Gastroesophageal sphincter (tissue), 3 donors: ENCODE measurements around the gene IMP3.

Source experiments
- CTCF ChIP-seq, 4 experiments: fragments of 200-600 bp in 2 of 4; fragments of 450-650 bp in 2 of 4; sonication (generic) in 1 of 4; IDR thresholded peaks; one replicate each; pipeline ENCODE4 v1.5.1; 2017 to 2019; ENCODE audit warnings: antibody characterized with exemption in 4 of 4, mild to moderate bottlenecking in 2 of 4, moderate library complexity in 2 of 4
- EP300 ChIP-seq: sonication (generic); formaldehyde crosslinking; IDR thresholded peaks from one replicate; pipeline ENCODE4 v1.6.1; 2017; ENCODE audit warnings: antibody characterized with exemption, mild to moderate bottlenecking
- POLR2AphosphoS5 ChIP-seq: sonication (generic); formaldehyde crosslinking; IDR thresholded peaks from one replicate; pipeline ENCODE4 v1.6.1; 2017; ENCODE audit warnings: antibody characterized with exemption

GRCh38 chr15:75653347-75653913 lies 13.4 kb upstream of the IMP3 start:
- TF ChIP-seq CTCF (IDR thresholded peaks at IDR 0.05) (no peak), POLR2AphosphoS5 (no peak), EP300 (no peak)
